OCI-LY3 (cell line): ENCODE results near the gene ROBO3.

Experiments
- H2AFZ ChIP-seq: fragments of 200-600, 300-600 bp; shearing (Covaris generic); 2 replicates; pipeline ENCODE4 v1.6.0; 2014; ENCODE audit warnings: antibody characterized with exemption, low read depth, low read length
- H3K27ac ChIP-seq: fragments of 200-600, 300-600 bp; sonication (generic); 2 replicates; pipeline ENCODE4 v1.5.1; 2014; ENCODE audit warnings: mild to moderate bottlenecking, low read length, moderate library complexity, mixed read lengths
- H3K27me3 ChIP-seq: fragments of 200-600, 300-600 bp; sonication (generic); 2 replicates; pipeline ENCODE4 v1.6.1; 2014; ENCODE audit warnings: low read depth, low read length, mixed read lengths
- H3K36me3 ChIP-seq: fragments of 200-600, 300-600 bp; sonication (generic); replicated peaks from 2 replicates; pipeline ENCODE3; 2014; ENCODE audit warnings: low read depth, low read length, mixed read lengths
- H3K4me1 ChIP-seq: fragments of 300-600, 200-600 bp; sonication (generic); 2 replicates; pipeline ENCODE4 v1.6.1; 2014; ENCODE audit warnings: low read length, mixed read lengths
- H3K4me2 ChIP-seq: fragments of 200-600, 300-600 bp; sonication (generic); 2 replicates; pipeline ENCODE4 v1.6.1; 2014; ENCODE audit warnings: low read length, mixed read lengths
- H3K4me3 ChIP-seq: fragments of 300-600, 200-600 bp; sonication (generic); 2 replicates; pipeline ENCODE4 v1.5.1; 2014; ENCODE audit warnings: antibody characterized with exemption, mild to moderate bottlenecking, low read length, moderate library complexity
- H3K79me2 ChIP-seq: fragments of 300-600, 200-600 bp; shearing (Covaris generic); 2 replicates; pipeline ENCODE4 v1.6.1; 2014; ENCODE audit warnings: mild to moderate bottlenecking, low read length, mixed read lengths
- H3K9ac ChIP-seq: fragments of 300-600, 200-600 bp; shearing (Covaris generic); 2 replicates; pipeline ENCODE4 v1.6.0; 2014; ENCODE audit warnings: mild to moderate bottlenecking, low read length, moderate library complexity
- H3K9me3 ChIP-seq: fragments of 200-600, 300-600 bp; shearing (Covaris generic); 2 replicates; pipeline ENCODE4 v1.6.1; 2014; ENCODE audit warnings: low read length, mixed read lengths; ENCODE audit not compliant: insufficient read depth
- H4K20me1 ChIP-seq: fragments of 200-600, 300-600 bp; sonication (generic); 2 replicates; pipeline ENCODE4 v1.6.1; 2016; ENCODE audit warnings: low read length, mixed read lengths; ENCODE audit not compliant: insufficient read depth
- EZH2phosphoT487 ChIP-seq: fragments of 200-600 bp; shearing (Covaris generic); IDR thresholded peaks from 2 replicates; pipeline ENCODE4 v1.6.1; 2018; ENCODE audit warnings: antibody characterized with exemption, mixed run types, low read depth
- TF ChIP-seq, protein P1 (sequence below): fragments of 200-600, 300-600 bp; sonication (generic); IDR thresholded peaks from 2 replicates; pipeline ENCODE4 v1.5.1; 2014; ENCODE audit warnings: antibody characterized with exemption, low read length, low read depth

ROBO3 gene

DNA sequence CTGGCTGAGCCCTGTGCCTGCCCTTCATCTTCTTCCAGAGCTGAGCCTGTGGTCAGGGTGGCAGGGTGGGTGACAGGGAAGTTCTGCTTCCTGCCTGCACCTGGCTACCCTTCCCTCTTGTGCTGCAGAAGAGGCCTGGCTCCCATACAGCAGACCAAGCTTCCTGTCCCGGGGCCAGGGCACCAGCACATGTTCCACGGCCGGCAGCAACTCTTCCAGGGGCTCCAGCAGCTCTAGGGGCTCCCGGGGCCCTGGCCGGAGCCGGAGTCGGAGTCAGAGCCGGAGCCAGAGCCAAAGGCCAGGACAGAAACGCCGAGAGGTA lies 15.0 kb downstream of the ROBO3 start:
- Histone ChIP-seq H3K27ac (no peak overlapping the region), H3K9me3 (no peaks in the 10 kb centered on the region), H3K4me3 (no peak overlapping the region), H2AFZ (no peak overlapping the region), H3K27me3 (0 out of 2 replicates have a peak, but pooled peaks cover 5% of the 10 kb centered on the region), H3K36me3 (no peaks in the 10 kb centered on the region), H3K9ac (no peak overlapping the region), H4K20me1 (no peaks in the 10 kb centered on the region), H3K4me1 (peaks cover 4% of the 10 kb centered on the region; the same call in 1 of the 2 replicates), H3K4me2 (no peak overlapping the region), H3K79me2 (no peaks in the 10 kb centered on the region)
- TF ChIP-seq, protein P1, sequence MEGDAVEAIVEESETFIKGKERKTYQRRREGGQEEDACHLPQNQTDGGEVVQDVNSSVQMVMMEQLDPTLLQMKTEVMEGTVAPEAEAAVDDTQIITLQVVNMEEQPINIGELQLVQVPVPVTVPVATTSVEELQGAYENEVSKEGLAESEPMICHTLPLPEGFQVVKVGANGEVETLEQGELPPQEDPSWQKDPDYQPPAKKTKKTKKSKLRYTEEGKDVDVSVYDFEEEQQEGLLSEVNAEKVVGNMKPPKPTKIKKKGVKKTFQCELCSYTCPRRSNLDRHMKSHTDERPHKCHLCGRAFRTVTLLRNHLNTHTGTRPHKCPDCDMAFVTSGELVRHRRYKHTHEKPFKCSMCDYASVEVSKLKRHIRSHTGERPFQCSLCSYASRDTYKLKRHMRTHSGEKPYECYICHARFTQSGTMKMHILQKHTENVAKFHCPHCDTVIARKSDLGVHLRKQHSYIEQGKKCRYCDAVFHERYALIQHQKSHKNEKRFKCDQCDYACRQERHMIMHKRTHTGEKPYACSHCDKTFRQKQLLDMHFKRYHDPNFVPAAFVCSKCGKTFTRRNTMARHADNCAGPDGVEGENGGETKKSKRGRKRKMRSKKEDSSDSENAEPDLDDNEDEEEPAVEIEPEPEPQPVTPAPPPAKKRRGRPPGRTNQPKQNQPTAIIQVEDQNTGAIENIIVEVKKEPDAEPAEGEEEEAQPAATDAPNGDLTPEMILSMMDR = no peak
- TF ChIP-seq EZH2phosphoT487 = no peak

- H3K9me3 ChIP-seq = no peaks in the 10 kb centered on the region
- no peak overlapping the region for H3K4me2 ChIP-seq
Observed at GRCh38 chr11:124880958-124881357, 15.7 kb downstream of the ROBO3 start.

DNA sequence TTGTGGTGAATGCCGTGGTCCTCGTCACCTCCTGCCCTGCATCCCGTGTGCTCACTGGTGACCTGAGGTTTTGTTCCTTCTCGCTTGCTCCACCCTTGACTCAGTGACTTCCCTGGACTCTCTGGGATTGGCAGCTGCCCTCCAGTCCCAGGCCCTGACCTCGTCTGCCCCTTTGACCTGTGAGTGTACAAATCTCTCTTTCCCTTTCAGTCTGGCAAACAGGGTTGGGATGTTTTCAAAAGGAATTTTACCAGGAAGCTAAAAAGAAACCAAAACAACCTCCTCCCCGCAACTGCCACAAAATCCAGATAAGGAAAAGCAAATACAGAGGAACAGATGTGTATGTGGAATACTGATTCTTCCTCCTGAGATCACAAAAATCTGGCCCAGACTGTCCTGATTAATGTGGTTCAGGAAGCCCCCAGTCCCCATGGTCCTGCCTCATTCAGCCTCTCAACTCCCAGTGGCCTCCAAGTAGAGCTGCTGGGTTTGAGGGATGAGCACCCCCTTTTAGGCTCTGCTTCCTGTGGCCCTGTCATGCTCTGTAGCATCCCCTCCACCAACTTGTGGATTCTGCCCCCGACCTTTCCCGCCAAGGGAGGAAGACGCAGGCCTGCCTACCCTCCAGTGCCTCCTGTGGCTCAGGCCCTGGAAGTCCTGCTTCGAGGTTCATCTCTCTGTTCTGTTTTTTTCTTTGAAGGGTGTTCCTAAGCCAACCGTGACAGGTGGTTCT lies 17.3 kb downstream of the ROBO3 start:
- H3K36me3 ChIP-seq = no peaks in the 10 kb centered on the region
- no peak overlapping the region for H3K27ac ChIP-seq
- 0 out of 2 replicates have a peak, but pooled peaks cover 7% of the 10 kb centered on the region for H3K27me3 ChIP-seq

More at GRCh38 chr11:124880958-124881357, 15.7 kb downstream of the ROBO3 start:
- peaks cover under 1% of the 10 kb centered on the region; the same call in 1 of the 2 replicates for H3K4me1 ChIP-seq
- no peaks in the 10 kb centered on the region for H4K20me1 ChIP-seq
- TF ChIP-seq EZH2phosphoT487 = no peak
- TF ChIP-seq, protein P1 = no peak
- no peaks in the 10 kb centered on the region for H3K36me3 ChIP-seq
- no peak overlapping the region for H3K4me3 ChIP-seq
- no peak overlapping the region for H3K27ac ChIP-seq
- no peak overlapping the region for H2AFZ ChIP-seq
- no peaks in the 10 kb centered on the region for H3K79me2 ChIP-seq
- 0 out of 2 replicates have a peak, but pooled peaks cover 7% of the 10 kb centered on the region for H3K27me3 ChIP-seq
- H3K9ac ChIP-seq = no peak overlapping the region

GRCh38 chr11:124884340-124884739 lies 19.1 kb downstream of the ROBO3 start:
- no peak overlapping the region for H3K27ac ChIP-seq
- no peaks in the 10 kb centered on the region for H3K9me3 ChIP-seq
- H3K4me2 ChIP-seq = no peak overlapping the region
- no peak overlapping the region for H3K9ac ChIP-seq
- H3K4me3 ChIP-seq = no peak overlapping the region
- no peaks in the 10 kb centered on the region for H3K4me1 ChIP-seq
- H4K20me1 ChIP-seq = no peaks in the 10 kb centered on the region
- no peaks in the 10 kb centered on the region for H3K36me3 ChIP-seq
- TF ChIP-seq EZH2phosphoT487 = no peak
- TF ChIP-seq, protein P1 = no peak
- peaks cover 17% of the 10 kb centered on the region; the same call in 1 of the 2 replicates for H3K27me3 ChIP-seq
- H2AFZ ChIP-seq = no peak overlapping the region
- no peaks in the 10 kb centered on the region for H3K79me2 ChIP-seq

More for the DNA sequence above, 17.3 kb downstream of the ROBO3 start:
- H4K20me1 ChIP-seq = no peaks in the 10 kb centered on the region
- H3K9me3 ChIP-seq = no peaks in the 10 kb centered on the region
- no peaks in the 10 kb centered on the region for H3K4me1 ChIP-seq
- no peak overlapping the region for H2AFZ ChIP-seq
- no peak overlapping the region for H3K4me2 ChIP-seq
- no peak overlapping the region for H3K9ac ChIP-seq
- H3K79me2 ChIP-seq = no peaks in the 10 kb centered on the region
- no peak overlapping the region for H3K4me3 ChIP-seq
- TF ChIP-seq EZH2phosphoT487 = no peak
- TF ChIP-seq, protein P1 = no peak
